GM19193 (cell line): ENCODE measurements around the gene HK1.

Source experiments
- POLR2A ChIP-seq: IDR thresholded peaks from 4 replicates; pipeline ENCODE4 v1.6.1; 2011; ENCODE audit not compliant: insufficient read depth, insufficient read length; ENCODE audit errors: extremely low read depth

HK1 gene

GRCh38 chr10:69421611-69422308 lies 143.5 kb downstream of the HK1 start:
- TF ChIP-seq POLR2A = no peak

GRCh38 chr10:69422676-69423075 lies 144.4 kb downstream of the HK1 start:
- no peak for TF ChIP-seq POLR2A

- TF ChIP-seq POLR2A = no peak
Observed at GRCh38 chr10:69425041-69425440, 146.7 kb downstream of the HK1 start.

GRCh38 chr10:69425511-69426298 lies 147.4 kb downstream of the HK1 start:
- TF ChIP-seq POLR2A = no peak

- TF ChIP-seq POLR2A = no peak
Observed at GRCh38 chr10:69426376-69426727, 148.1 kb downstream of the HK1 start.

- TF ChIP-seq POLR2A = no peak
Observed at GRCh38 chr10:69428165-69428564, 149.9 kb downstream of the HK1 start.

GRCh38 chr10:69434169-69434568 lies 155.9 kb downstream of the HK1 start:
- no peak for TF ChIP-seq POLR2A

GRCh38 chr10:69434926-69435325 lies 156.6 kb downstream of the HK1 start:
- TF ChIP-seq POLR2A = no peak

- TF ChIP-seq POLR2A = no peak
Observed at GRCh38 chr10:69435966-69436520, 157.7 kb downstream of the HK1 start.

- no peak for TF ChIP-seq POLR2A
Observed at GRCh38 chr10:69437321-69438259, 159.3 kb downstream of the HK1 start.

GRCh38 chr10:69438536-69439349 lies 160.4 kb downstream of the HK1 start:
- no peak for TF ChIP-seq POLR2A

GRCh38 chr10:69439350-69439739 lies 161.0 kb downstream of the HK1 start:
- TF ChIP-seq POLR2A = no peak

GRCh38 chr10:69439813-69440506 lies 161.7 kb downstream of the HK1 start:
- no peak for TF ChIP-seq POLR2A
